PC-3 (cell line): ENCODE results near the gene TMEM147.

Source experiments
- CTCF ChIP-seq: fragments of 300-600 bp; sonication (generic); conservative IDR thresholded peaks from 2 replicates; pipeline ENCODE4 v1.5.1; 2017; ENCODE audit warnings: antibody characterized with exemption, low read depth, mild to moderate bottlenecking, low read length
- EZH2 ChIP-seq: fragments of 300-600 bp; sonication (generic); IDR thresholded peaks from one replicate; pipeline ENCODE4 v1.6.1; 2017; ENCODE audit warnings: antibody characterized with exemption, mild to moderate bottlenecking, low read length; ENCODE audit not compliant: unreplicated experiment
- EZH2phosphoT487 ChIP-seq: fragments of 300-600 bp; sonication (generic); IDR thresholded peaks from 2 replicates; pipeline ENCODE4 v1.6.1; 2018; ENCODE audit warnings: mild to moderate bottlenecking, antibody characterized with exemption, low read length, borderline replicate concordance

GRCh38 chr19:35512831-35513627, 32.4 kb upstream of the TMEM147 start:
- TF ChIP-seq CTCF (no peak), EZH2phosphoT487 (no peak), EZH2 (no peak)
